DOHH2 (cell line): ENCODE measurements around the gene CRACR2A.

Source experiments
- H3F3A ChIP-seq: fragments of 200-600 bp; sonication (generic), shearing (Covaris generic); 2 replicates; pipeline ENCODE4 v1.6.0; 2016; ENCODE audit warnings: antibody characterized with exemption, mild to moderate bottlenecking; ENCODE audit not compliant: control insufficient read depth, insufficient read depth
- H3K27ac ChIP-seq: fragments of 200-600 bp; sonication (generic); 2 replicates; pipeline ENCODE4 v1.5.1; 2014; ENCODE audit warnings: low read depth, mild to moderate bottlenecking, low read length, moderate library complexity
- H3K27me3 ChIP-seq: fragments of 200-600 bp; sonication (generic); 2 replicates; pipeline ENCODE4 v1.6.1; 2014; ENCODE audit warnings: mild to moderate bottlenecking, low read length, mixed read lengths; ENCODE audit not compliant: control insufficient read depth
- H3K36me3 ChIP-seq: fragments of 200-600 bp; sonication (generic); 2 replicates; pipeline ENCODE4 v1.6.1; 2014; ENCODE audit warnings: mild to moderate bottlenecking, low read length, moderate library complexity, mixed read lengths; ENCODE audit not compliant: control insufficient read depth
- H3K4me1 ChIP-seq: fragments of 200-600 bp; sonication (generic); 2 replicates; pipeline ENCODE4 v1.6.1; 2014; ENCODE audit warnings: mild to moderate bottlenecking, low read length, mixed read lengths; ENCODE audit not compliant: control insufficient read depth
- H3K4me2 ChIP-seq: fragments of 200-600 bp; sonication (generic); 2 replicates; pipeline ENCODE4 v1.6.0; 2014; ENCODE audit warnings: mild to moderate bottlenecking, low read length, moderate library complexity
- H3K4me3 ChIP-seq: fragments of 200-600 bp; sonication (generic); 2 replicates; pipeline ENCODE4 v1.5.1; 2014; ENCODE audit warnings: mild to moderate bottlenecking, low read length, mixed read lengths
- H3K79me2 ChIP-seq: fragments of 200-600 bp; sonication (generic); 2 replicates; pipeline ENCODE4 v1.6.1; 2014; ENCODE audit warnings: mild to moderate bottlenecking, low read length, mixed read lengths; ENCODE audit not compliant: control insufficient read depth
- H3K9me2 ChIP-seq: fragments of 200-600 bp; sonication (generic); replicated peaks from 2 replicates; pipeline ENCODE4 v1.6.1; 2014; ENCODE audit warnings: mild to moderate bottlenecking, low read length, mixed read lengths; ENCODE audit not compliant: control insufficient read depth
- H3K9me3 ChIP-seq: fragments of 200-600 bp; sonication (generic); 2 replicates; pipeline ENCODE4 v1.6.1; 2014; ENCODE audit warnings: antibody characterized with exemption, low read length, mixed read lengths; ENCODE audit not compliant: control insufficient read depth, insufficient read depth
- H4K20me1 ChIP-seq: fragments of 200-600 bp; sonication (generic); 2 replicates; pipeline ENCODE4 v1.6.0; 2014; ENCODE audit warnings: low read depth, mild to moderate bottlenecking, antibody characterized with exemption, low read length, moderate library complexity; ENCODE audit not compliant: control insufficient read depth, insufficient read depth
- EZH2phosphoT487 ChIP-seq: fragments of 200-600 bp; sonication (generic); IDR thresholded peaks from 2 replicates; pipeline ENCODE4 v1.6.1; 2017; ENCODE audit warnings: borderline replicate concordance, mild to moderate bottlenecking, antibody characterized with exemption, low read length, moderate library complexity, mixed read lengths
- TF ChIP-seq, protein P1 (sequence below): fragments of 200-600 bp; sonication (generic); IDR thresholded peaks from one replicate; pipeline ENCODE4 v1.5.1; 2014; ENCODE audit warnings: antibody characterized with exemption, mild to moderate bottlenecking, low read depth, low read length; ENCODE audit not compliant: poor library complexity, severe bottlenecking

Gene CRACR2A

DNA sequence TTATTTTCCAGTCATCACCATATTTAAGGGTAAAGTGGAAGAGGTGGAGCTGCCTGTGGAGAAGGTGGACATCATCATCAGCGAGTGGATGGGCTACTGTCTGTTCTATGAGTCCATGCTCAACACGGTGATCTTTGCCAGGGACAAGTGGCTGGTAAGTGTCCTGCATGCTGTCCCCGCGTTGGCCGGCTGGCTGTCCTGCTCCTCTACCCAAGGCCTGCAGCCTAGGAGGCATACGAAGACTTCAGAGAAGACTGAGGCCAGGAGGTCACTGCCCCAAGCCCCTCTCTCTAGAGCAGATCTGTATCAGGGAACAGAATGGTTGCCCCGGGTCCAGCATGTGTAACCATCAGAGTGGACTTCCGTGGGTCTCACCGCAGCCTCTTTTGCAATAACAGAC is 184.2 kb downstream of the CRACR2A start:
- no peaks in the 10 kb centered on the region for H3K9me3 ChIP-seq
- H3K9me2 ChIP-seq = no peaks in the 10 kb centered on the region
- H3K4me1 ChIP-seq = no peaks in the 10 kb centered on the region
- TF ChIP-seq, protein P1, sequence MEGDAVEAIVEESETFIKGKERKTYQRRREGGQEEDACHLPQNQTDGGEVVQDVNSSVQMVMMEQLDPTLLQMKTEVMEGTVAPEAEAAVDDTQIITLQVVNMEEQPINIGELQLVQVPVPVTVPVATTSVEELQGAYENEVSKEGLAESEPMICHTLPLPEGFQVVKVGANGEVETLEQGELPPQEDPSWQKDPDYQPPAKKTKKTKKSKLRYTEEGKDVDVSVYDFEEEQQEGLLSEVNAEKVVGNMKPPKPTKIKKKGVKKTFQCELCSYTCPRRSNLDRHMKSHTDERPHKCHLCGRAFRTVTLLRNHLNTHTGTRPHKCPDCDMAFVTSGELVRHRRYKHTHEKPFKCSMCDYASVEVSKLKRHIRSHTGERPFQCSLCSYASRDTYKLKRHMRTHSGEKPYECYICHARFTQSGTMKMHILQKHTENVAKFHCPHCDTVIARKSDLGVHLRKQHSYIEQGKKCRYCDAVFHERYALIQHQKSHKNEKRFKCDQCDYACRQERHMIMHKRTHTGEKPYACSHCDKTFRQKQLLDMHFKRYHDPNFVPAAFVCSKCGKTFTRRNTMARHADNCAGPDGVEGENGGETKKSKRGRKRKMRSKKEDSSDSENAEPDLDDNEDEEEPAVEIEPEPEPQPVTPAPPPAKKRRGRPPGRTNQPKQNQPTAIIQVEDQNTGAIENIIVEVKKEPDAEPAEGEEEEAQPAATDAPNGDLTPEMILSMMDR = no peak
- TF ChIP-seq EZH2phosphoT487 = no peak
- no peak overlapping the region for H3K4me2 ChIP-seq
- H3K4me3 ChIP-seq = no peak overlapping the region
- H3K79me2 ChIP-seq = no peaks in the 10 kb centered on the region
- no peaks in the 10 kb centered on the region for H3F3A ChIP-seq
- H3K27ac ChIP-seq = no peak overlapping the region
- no peaks in the 10 kb centered on the region for H3K36me3 ChIP-seq
- H3K27me3 ChIP-seq = peaks cover 9% of the 10 kb centered on the region
- H4K20me1 ChIP-seq = no peaks in the 10 kb centered on the region

DNA sequence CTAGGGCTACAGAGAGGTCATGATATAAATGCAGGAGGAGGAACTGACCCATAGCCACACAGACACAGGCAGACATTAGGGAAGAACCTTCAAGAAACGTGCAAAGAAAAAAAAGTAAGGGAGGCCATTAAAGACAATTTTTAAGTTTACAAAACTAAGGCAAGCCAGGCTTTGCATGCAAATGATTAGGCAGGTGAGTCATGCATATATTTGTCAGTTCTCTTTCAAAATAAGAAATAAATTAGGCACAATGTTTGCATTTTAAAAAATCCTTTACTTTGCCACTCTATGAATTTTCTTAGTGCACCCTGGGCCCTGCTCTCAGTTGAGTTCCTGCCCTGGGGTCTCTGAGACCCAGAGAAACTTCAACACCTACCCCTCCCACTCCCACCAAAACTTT is 186.9 kb downstream of the CRACR2A start:
- no peaks in the 10 kb centered on the region for H3K9me2 ChIP-seq
- TF ChIP-seq EZH2phosphoT487 = no peak
- TF ChIP-seq, protein P1 = no peak
- H3K4me3 ChIP-seq = no peak overlapping the region
- H3K9me3 ChIP-seq = no peaks in the 10 kb centered on the region
- H3F3A ChIP-seq = no peaks in the 10 kb centered on the region
- no peaks in the 10 kb centered on the region for H3K79me2 ChIP-seq
- H3K27ac ChIP-seq = no peak overlapping the region
- peaks cover 2% of the 10 kb centered on the region for H3K27me3 ChIP-seq
- no peak overlapping the region for H3K4me2 ChIP-seq
- H3K36me3 ChIP-seq = no peaks in the 10 kb centered on the region
- H3K4me1 ChIP-seq = peaks cover 5% of the 10 kb centered on the region
- no peaks in the 10 kb centered on the region for H4K20me1 ChIP-seq
